Choroid plexus epithelial cell (primary cell): ENCODE results near the gene B4GALNT2.

ENCODE experiments used
- DNase-seq: peaks from one replicate; pipeline ENCODE4 v3.0.0-alpha.2; 2010; ENCODE audit warnings: low read depth
- H3K4me3 ChIP-seq: 2 replicates; pipeline ENCODE4 v1.5.1; 2011; ENCODE audit warnings: low read depth, mild to moderate bottlenecking, control low read depth, low read length, moderate library complexity
- TF ChIP-seq, protein P1 (sequence below): conservative IDR thresholded peaks from 2 replicates; pipeline ENCODE4 v1.5.1; 2011; ENCODE audit warnings: low read depth, mild to moderate bottlenecking, control low read depth, inconsistent platforms, low read length, moderate library complexity

The B4GALNT2 gene

DNA sequence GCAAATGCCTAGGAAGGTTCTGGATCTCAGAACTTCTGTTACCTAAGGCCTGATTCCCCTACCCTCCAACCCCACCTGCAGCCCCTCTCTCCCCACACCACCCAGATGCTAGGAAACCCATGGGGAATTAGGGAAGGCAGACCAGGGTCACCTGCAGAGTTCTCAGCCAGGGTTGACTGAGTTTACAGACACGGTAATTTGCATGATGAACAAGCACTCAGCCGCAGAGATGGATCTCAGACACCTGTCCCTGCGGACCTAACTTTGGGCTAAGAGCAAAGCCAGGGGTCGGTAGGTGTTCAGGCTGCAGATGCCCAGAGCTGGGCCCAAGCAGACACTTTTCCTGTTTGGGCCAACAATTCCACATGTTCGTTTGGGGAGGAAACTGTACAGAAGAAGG, 80.8 kb downstream of the B4GALNT2 start:
- no peak overlapping the region for H3K4me3 ChIP-seq
- TF ChIP-seq, protein P1, sequence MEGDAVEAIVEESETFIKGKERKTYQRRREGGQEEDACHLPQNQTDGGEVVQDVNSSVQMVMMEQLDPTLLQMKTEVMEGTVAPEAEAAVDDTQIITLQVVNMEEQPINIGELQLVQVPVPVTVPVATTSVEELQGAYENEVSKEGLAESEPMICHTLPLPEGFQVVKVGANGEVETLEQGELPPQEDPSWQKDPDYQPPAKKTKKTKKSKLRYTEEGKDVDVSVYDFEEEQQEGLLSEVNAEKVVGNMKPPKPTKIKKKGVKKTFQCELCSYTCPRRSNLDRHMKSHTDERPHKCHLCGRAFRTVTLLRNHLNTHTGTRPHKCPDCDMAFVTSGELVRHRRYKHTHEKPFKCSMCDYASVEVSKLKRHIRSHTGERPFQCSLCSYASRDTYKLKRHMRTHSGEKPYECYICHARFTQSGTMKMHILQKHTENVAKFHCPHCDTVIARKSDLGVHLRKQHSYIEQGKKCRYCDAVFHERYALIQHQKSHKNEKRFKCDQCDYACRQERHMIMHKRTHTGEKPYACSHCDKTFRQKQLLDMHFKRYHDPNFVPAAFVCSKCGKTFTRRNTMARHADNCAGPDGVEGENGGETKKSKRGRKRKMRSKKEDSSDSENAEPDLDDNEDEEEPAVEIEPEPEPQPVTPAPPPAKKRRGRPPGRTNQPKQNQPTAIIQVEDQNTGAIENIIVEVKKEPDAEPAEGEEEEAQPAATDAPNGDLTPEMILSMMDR = no peak
- no peak for DNase-seq

DNA sequence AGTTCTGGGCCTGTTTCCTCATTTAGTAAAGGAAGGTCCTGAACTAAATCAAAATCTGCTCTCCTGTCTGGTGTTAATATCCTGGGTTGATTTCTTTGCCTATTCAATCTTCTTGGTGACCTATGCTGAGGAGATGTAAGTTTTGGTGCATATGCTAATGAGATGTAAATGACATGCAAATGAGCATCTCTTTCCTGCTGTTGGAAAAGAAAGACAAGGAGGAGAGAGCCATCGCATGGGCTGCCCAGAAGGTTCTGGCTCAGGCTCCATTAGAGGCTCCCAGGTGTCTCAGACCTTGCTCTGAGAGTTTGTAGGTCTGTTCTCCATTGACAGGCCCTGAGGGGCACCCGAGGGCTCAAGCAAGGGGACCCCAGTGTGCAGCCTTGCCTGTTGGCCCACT, 81.3 kb downstream of the B4GALNT2 start:
- TF ChIP-seq, protein P1 = no peak
- DNase-seq = no peak
- no peak overlapping the region for H3K4me3 ChIP-seq

DNA sequence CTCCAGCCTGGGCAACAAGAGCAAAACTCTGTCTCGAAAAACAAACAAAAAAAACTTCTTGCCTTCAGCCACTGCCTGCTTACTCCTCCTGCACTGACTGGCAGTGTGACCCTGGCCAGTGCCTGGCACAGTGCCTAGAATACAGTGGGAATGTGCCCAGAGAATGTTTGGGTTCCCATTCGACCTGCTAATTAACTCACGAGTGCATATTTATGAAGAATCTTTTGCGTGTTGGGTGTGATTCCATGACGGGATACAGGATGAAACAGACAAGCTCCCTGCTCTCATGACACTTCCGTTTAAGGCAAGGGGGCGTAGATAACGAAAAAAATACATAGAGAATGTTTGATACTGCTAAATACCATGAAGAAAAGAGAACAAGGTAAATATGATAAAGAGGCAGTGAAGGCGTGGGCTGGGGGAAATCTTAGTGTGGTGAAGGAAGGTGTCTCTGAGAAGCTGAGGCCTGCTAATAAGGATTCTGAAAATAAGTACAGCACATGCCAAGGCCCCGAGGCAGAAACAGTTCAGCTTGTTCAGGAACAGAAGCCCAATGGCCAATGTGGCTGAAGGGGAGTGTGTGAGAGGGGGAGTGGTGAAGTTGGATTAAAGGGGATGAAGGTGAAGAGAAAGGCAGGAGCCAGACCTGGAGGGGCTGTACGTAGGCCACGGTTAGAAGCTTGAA, 82.2 kb downstream of the B4GALNT2 start:
- no peak overlapping the region for H3K4me3 ChIP-seq
- TF ChIP-seq, protein P1 = no peak
- DNase-seq = no peak

DNA sequence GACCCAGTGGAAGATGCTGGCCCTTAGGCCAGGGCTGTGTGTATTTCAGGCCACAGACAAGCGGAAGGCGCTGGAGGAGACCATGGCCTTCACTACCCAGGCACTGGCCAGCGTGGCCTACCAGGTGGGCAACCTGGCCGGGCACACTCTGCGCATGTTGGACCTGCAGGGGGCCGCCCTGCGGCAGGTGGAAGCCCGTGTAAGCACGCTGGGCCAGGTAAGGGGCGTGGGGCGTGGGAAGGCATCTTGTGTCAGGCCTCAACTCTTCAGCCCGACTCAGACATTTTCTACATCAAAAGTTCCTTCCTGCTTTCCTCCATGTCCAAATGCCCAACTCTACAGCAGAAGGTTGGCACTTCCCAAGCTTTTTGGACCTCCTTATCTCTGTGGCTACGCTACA, 83.9 kb downstream of the B4GALNT2 start:
- TF ChIP-seq, protein P1 = no peak
- no peak for DNase-seq
- no peak overlapping the region for H3K4me3 ChIP-seq

DNA sequence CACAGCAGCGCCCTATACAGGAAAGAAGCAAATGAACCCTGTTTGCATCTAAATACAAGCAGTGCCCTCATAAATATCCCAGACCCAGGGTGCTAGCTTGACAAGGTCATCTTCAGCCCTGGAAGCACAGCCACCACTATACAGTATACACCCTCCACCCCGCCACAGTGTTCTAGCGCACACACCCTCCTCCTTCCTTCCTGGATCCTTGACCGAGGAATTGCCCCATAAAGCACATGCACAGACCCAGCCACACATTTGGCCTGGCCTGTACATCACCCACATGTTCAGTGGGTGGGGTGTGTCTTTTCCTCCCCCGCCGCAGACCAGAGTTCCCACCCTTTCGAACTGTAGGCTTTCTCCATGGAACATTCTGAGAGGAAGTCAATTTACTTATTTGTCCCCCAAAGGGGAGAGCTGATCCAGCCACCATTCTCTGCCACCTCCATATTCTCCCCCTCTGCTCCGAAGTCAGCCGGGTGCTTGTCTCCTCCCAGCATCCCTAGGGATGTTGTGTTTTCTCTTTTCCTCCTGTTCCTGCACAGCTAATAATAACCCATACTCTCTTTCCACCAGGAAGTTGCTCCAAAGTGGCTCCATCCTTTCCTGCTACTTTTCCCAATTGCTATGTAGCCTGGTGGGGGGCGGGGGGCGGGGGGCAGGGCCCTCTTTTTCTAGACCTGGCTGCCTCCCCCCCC, 84.5 kb downstream of the B4GALNT2 start:
- no peak for DNase-seq
- H3K4me3 ChIP-seq = no peak overlapping the region
- TF ChIP-seq, protein P1 = no peak

DNA sequence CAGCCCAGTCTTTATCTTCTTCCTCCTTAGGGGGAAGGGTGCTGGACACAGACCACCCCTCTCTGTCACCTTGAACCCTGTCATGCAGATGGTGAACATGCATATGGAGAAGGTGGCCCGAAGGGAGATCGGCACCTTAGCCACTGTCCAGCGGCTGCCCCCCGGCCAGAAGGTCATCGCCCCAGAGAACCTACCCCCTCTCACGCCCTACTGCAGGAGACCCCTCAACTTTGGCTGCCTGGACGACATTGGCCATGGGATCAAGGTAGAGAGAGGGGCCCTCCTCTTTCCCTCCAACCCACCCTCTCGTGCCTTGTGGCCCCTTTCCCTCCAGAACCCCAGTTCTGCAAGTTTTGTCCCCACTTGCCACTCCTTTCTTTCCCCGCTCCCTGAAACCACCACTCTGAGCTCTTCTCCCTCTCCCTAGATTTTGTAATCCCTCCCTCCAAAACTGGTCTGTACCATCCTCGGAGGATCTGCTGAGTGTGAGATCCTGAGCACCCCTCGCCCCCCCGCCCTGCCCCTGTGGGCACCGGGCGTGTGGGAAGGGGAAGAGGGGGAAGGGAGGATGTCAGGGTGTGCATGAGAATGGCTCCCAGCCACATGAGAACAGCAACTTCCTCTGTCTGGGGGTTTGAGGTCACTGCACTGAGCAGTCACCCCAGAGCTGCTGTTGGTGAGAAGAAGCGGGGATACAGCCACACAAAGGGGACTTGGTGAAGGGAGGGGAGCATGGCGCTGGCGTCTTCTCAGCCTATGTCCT, 85.3 kb downstream of the B4GALNT2 start:
- no peak overlapping the region for H3K4me3 ChIP-seq
- DNase-seq = no peak
- TF ChIP-seq, protein P1 = no peak
